Measurements from ENCODE around the gene PLEKHJ1. TPM values are rescaled to one million over a fixed set of nuclear protein-coding genes. Genes with fewer than 3 reads are reported as not detected.
"Not testable (repeated sequence)": the region's sequence is repeated elsewhere in the genome, so short reads cannot be mapped to it uniquely, and the experiment has no call there.

PLEKHJ1 gene
- total RNA-seq, 6 experiments from 2014 or later = 24.4 to 49.3 (median 28.6) TPM

DNA sequence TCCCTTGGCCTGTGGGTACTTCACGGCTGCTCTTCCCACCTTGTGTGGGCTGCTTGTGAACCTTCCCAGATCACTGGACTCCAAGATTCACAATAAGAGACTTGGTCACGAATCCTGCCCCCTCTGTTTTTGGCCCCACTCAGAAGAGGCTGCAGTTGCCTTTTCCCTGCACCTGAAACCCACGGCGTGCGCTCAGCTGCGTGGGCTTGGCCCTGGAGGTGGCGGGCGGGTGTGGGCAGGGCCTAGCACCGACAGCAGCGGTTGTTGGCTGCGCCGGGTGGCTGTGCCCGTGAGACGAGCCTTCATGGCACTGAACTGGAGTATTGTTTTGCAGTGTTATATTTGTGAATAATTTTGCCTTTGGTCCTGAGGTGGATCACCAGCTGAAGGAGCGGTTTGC, 33.8 kb downstream of the PLEKHJ1 start:
- WGBS (ENCODE audit: insufficient coverage, low coverage, low lambda C conversion rate, missing lambda C conversion rate) = no CpG with 5 or more reads among the region's 15 CpGs
- no peak overlapping the region for H3K27ac ChIP-seq
- no peak for ATAC-seq
- no peaks in the 10 kb centered on the region for H3K27me3 ChIP-seq
- H3K4me1 ChIP-seq = no peaks in the 10 kb centered on the region
- no peak for DNase-seq
- intact Hi-C loops (cut with DNase I) = no loop called here
- TF ChIP-seq, protein P1, sequence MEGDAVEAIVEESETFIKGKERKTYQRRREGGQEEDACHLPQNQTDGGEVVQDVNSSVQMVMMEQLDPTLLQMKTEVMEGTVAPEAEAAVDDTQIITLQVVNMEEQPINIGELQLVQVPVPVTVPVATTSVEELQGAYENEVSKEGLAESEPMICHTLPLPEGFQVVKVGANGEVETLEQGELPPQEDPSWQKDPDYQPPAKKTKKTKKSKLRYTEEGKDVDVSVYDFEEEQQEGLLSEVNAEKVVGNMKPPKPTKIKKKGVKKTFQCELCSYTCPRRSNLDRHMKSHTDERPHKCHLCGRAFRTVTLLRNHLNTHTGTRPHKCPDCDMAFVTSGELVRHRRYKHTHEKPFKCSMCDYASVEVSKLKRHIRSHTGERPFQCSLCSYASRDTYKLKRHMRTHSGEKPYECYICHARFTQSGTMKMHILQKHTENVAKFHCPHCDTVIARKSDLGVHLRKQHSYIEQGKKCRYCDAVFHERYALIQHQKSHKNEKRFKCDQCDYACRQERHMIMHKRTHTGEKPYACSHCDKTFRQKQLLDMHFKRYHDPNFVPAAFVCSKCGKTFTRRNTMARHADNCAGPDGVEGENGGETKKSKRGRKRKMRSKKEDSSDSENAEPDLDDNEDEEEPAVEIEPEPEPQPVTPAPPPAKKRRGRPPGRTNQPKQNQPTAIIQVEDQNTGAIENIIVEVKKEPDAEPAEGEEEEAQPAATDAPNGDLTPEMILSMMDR (IDR thresholded peaks at IDR 0.05) = no peak
- TF ChIP-seq POLR2A (IDR thresholded peaks at IDR 0.05) = no peak
- no peak overlapping the region for H3K4me3 ChIP-seq
- H3K9me3 ChIP-seq = no peaks in the 10 kb centered on the region
- peaks cover 0 to 3% (median 0%) of the 10 kb centered on the region in 4 donors for H3K36me3 ChIP-seq

DNA sequence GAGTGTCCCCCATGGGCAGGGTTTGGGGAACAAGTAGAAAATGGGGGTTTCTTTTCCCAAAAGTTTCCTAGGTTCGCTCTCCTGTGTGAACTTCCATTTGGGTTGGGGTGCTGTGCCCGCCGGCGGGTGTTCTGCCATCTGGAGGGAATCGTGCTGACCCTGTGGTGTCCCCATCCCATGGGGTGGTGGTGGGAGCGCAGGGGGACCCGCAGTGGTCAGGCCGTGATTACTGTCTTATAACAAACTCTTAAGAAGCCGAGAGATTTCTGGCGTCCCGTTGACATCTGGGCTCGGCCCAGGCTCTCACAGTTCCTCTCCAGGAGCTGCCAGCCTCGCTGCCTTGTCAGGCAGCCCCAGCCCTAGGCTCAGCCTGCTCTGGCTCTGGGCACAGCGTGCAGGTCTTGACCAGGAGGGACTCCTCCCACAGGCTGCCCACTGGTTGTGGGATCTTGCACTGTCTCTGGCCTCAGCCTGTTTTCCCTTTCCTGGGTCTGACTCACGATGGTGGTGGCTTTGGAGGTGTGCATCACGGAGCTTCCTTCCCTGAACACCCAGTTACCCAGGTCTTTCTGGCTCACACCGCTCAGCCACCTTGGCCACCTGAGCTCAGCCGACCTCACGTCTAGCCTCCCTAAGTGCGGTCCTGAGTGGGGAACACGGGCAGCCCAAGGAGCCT, 34.5 kb downstream of the PLEKHJ1 start:
- Histone ChIP-seq H3K36me3 (peaks cover 0 to 3% (median under 1%) of the 10 kb centered on the region in 4 donors), H3K9me3 (no peaks in the 10 kb centered on the region), H3K4me1 (no peaks in the 10 kb centered on the region), H3K27me3 (no peaks in the 10 kb centered on the region), H3K4me3 (no peak overlapping the region), H3K27ac (no peak overlapping the region)
- 80% methylated on average over 2 of the region's 21 CpGs for WGBS (ENCODE audit: insufficient coverage, low coverage, low lambda C conversion rate, missing lambda C conversion rate)
- no peak for ATAC-seq
- intact Hi-C loops (cut with DNase I) = no loop called here
- DNase-seq = no peak
- TF ChIP-seq POLR2A (IDR thresholded peaks at IDR 0.05) = no peak

DNA sequence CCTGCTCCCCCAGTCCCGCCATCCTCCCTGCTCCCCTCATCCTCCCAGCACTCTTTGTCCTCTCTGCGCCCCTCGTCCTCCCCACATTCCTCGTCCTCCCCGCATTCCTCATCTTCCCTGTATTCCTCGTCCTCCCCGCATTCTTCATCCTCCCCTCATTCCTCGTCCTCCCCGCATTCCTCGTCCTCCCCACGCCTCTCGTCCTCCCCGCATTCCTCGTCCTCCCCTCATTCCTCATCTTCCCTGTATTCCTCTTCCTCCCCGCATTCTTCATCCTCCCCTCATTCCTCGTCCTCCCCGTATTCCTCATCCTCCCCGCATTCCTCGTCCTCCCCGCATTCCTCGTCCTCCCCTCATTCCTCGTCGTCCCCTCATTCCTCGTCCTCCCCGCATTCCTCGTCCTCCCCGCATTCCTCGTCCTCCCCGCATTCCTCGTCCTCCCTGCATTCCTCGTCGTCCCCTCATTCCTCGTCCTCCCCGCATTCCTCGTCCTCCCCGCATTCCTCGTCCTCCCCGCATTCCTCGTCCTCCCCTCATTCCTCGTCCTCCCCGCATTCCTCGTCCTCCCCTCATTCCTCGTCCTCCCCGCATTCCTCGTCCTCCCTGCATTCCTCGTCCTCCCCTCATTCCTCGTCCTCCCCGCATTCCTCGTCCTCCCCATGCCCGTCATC, 35.4 kb downstream of the PLEKHJ1 start:
- WGBS (ENCODE audit: insufficient coverage, low coverage, low lambda C conversion rate, missing lambda C conversion rate) = 95% methylated on average over 37 of the region's 50 CpGs
- DNase-seq; H3K4me1 ChIP-seq; ATAC-seq; H3K27ac ChIP-seq; H3K27me3 ChIP-seq; intact Hi-C loops (cut with DNase I); H3K4me3 ChIP-seq; H3K9me3 ChIP-seq; H3K36me3 ChIP-seq: not testable (repeated sequence)

DNA sequence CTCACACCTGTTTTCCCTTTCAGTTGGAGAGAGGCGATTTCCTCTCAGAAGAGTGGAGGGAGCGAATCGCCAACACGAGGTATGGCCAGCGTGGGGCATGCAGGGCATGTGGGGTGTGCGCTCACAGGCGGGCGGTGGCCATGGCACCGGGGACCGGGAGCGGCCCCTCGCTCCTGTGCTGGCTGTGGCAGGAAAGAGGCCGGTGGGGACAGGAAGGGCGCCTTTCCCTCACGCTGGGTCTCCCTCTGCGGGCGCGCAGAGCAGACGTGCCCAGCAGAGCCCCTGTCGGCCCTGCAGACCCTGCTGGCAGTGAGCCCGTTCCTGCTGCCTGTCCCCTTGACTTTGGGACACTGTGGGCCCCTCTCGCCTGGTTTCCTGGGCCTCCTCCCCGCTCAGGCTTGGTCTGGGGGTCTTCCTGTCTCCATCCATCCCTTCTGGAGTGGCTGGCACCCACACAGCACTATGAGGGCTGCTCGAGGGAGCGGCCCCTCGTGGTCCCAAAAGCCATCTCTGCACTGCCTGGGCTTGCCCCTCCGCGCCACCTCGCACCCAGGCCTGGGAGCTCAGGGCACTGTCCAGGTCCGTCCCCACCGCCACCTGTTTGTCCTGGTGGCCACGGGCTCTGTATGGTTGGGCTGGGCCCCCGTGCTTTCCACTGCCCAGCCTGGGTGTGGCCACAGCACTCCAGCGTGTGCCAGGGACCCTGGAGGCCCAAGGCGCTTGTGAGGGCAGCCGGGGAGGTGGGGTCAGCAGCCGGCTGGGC, 36.1 kb downstream of the PLEKHJ1 start:
- TF ChIP-seq, protein P1 (IDR thresholded peaks at IDR 0.05) = no peak
- no peak for TF ChIP-seq POLR2A (IDR thresholded peaks at IDR 0.05)
- Histone ChIP-seq H3K4me1 (no peaks in the 10 kb centered on the region), H3K27ac (no peak overlapping the region), H3K9me3 (no peaks in the 10 kb centered on the region), H3K36me3 (peaks cover 0 to 7% (median 2%) of the 10 kb centered on the region in 4 donors), H3K27me3 (no peaks in the 10 kb centered on the region), H3K4me3 (no peak overlapping the region)
- 72% methylated on average over 3 of the region's 37 CpGs for WGBS (ENCODE audit: insufficient coverage, low coverage, low lambda C conversion rate, missing lambda C conversion rate)
- ATAC-seq (no peak), DNase-seq (no peak)
- intact Hi-C loops (cut with DNase I) = no loop called here

DNA sequence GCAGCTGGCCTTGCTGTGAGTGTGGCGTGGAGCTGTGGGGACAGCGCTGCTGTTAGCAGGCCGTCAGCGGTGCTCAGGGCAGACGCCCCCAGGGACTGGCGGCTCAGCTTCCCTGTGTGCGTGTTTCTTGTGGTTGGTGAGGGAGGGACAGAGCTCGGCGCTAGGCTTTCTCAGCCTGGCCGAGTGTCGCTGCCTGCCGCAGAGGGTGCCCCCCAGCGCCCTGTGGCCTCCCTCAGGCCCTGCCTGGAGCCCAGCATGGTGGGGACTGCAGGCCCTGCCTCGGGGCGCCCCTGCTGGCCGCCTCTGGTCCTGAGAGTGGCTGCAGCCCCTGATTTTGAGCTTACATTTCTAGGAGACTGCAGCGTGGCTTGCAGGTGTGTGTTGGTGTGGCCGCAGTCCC, 36.9 kb downstream of the PLEKHJ1 start:
- Histone ChIP-seq H3K4me3 (no peak overlapping the region), H3K27me3 (no peaks in the 10 kb centered on the region), H3K9me3 (no peaks in the 10 kb centered on the region), H3K27ac (no peak overlapping the region), H3K4me1 (no peaks in the 10 kb centered on the region), H3K36me3 (peaks cover 0 to 12% (median 2%) of the 10 kb centered on the region in 4 donors)
- WGBS (ENCODE audit: insufficient coverage, low coverage, low lambda C conversion rate, missing lambda C conversion rate) = no CpG with 5 or more reads among the region's 18 CpGs
- intact Hi-C loops (cut with DNase I) = no loop called here
- ATAC-seq (no peak), DNase-seq (no peak)
- no peak for TF ChIP-seq POLR2A (IDR thresholded peaks at IDR 0.05)

Measured in right lobe of liver (tissue), 6 donors.